ENCODE measurements around the gene TMBIM4.
"Not testable (repeated sequence)": the region's sequence is repeated elsewhere in the genome, so short reads cannot be mapped to it uniquely, and the experiment has no call there.

The TMBIM4 gene

GRCh38 chr12:66169221-66170170 lies at the start of gene TMBIM4:
TMBIM4 (minus strand) TSS chr12:66169996; CDS start chr12:66169951, 45 bp downstream.
- H3K4me3 ChIP-seq (replicated peaks; ENCODE audit: low read depth, low read length): peak within 1 kb of the TSS; percentile 68
- peak; percentile 41 for TF ChIP-seq CTCF (IDR thresholded peaks at IDR 0.05; ENCODE audit: low read depth, low read length, missing control alignments)
- DNase-seq (ENCODE audit: extremely low read depth, low read depth): peak; percentile 74

GRCh38 chr12:66217342-66217917 lies 47.6 kb upstream of the TMBIM4 start:
- TF ChIP-seq CTCF (IDR thresholded peaks at IDR 0.05; ENCODE audit: low read depth, low read length, missing control alignments): no peak
- no peak for DNase-seq (ENCODE audit: extremely low read depth, low read depth)
- no peak overlapping the region for H3K4me3 ChIP-seq (replicated peaks; ENCODE audit: low read depth, low read length)

- not testable (repeated sequence) for H3K4me3 ChIP-seq (replicated peaks; ENCODE audit: low read depth, low read length); DNase-seq (ENCODE audit: extremely low read depth, low read depth)
Observed at GRCh38 chr12:66213011-66213410, 43.2 kb upstream of the TMBIM4 start.

GRCh38 chr12:66211573-66211972 lies 41.8 kb upstream of the TMBIM4 start:
- not testable (repeated sequence) for H3K4me3 ChIP-seq (replicated peaks; ENCODE audit: low read depth, low read length); DNase-seq (ENCODE audit: extremely low read depth, low read depth)

GRCh38 chr12:66210840-66211239 lies 41.0 kb upstream of the TMBIM4 start:
- H3K4me3 ChIP-seq (replicated peaks; ENCODE audit: low read depth, low read length): no peak overlapping the region
- no peak for TF ChIP-seq CTCF (IDR thresholded peaks at IDR 0.05; ENCODE audit: low read depth, low read length, missing control alignments)
- no peak for DNase-seq (ENCODE audit: extremely low read depth, low read depth)

- H3K4me3 ChIP-seq (replicated peaks; ENCODE audit: low read depth, low read length): no peak overlapping the region
- TF ChIP-seq CTCF (IDR thresholded peaks at IDR 0.05; ENCODE audit: low read depth, low read length, missing control alignments): no peak
- DNase-seq (ENCODE audit: extremely low read depth, low read depth): no peak
Observed at GRCh38 chr12:66206141-66206540, 36.3 kb upstream of the TMBIM4 start.

GRCh38 chr12:66203820-66204219 lies 34.0 kb upstream of the TMBIM4 start:
- no peak overlapping the region for H3K4me3 ChIP-seq (replicated peaks; ENCODE audit: low read depth, low read length)
- TF ChIP-seq CTCF (IDR thresholded peaks at IDR 0.05; ENCODE audit: low read depth, low read length, missing control alignments): no peak
- no peak for DNase-seq (ENCODE audit: extremely low read depth, low read depth)

Data from HFF-Myc (cell line).